IMR-90 (cell line): Measurements from ENCODE around the gene LLGL1. TPM values are rescaled to one million over a fixed set of nuclear protein-coding genes. Genes with fewer than 3 reads are reported as not detected.

ENCODE experiments used
- ATAC-seq: fragments of 200-7000 bp; cut with Tn5 transposase; 2 replicates; pipeline ENCODE4 v1.9.1; 2020; ENCODE audit warnings: low read depth, mild to moderate bottlenecking, moderate library complexity
- BruUV-seq: library from RNA; stranded (reverse); fragments of 400-500 nt; replicated peaks from 2 replicates; lab custom pipeline; 2021; lab: Mats Ljungman, UMichigan
- CTCF ChIA-PET: fragments of 300-600 bp; formaldehyde crosslinking; extraction: SDS; loops from one replicate; lab custom pipeline; 2021; ENCODE audit warnings: antibody characterized with exemption; lab: Yijun Ruan, JAX
- POLR2A ChIA-PET: fragments of 300-600 bp; sonication (Branson Sonifier 250); formaldehyde crosslinking; loops from one replicate; lab custom pipeline; 2022; ENCODE audit warnings: antibody characterized with exemption; ENCODE audit not compliant: unreplicated experiment; lab: Charles Lee
- DNase-seq: peaks from one replicate; pipeline ENCODE4 v3.0.0; 2013
- H2AFZ ChIP-seq: replicated peaks from 2 replicates; pipeline ENCODE3; 2013; ENCODE audit warnings: low read length, mild to moderate bottlenecking; ENCODE audit not compliant: poor library complexity
- H2AK5ac ChIP-seq: 2 replicates; pipeline ENCODE4 v1.6.1; 2013; ENCODE audit warnings: low read depth, low read length, inconsistent platforms
- H2AK9ac ChIP-seq: replicated peaks from 2 replicates; pipeline ENCODE3; 2013; ENCODE audit warnings: mild to moderate bottlenecking, low read depth, low read length, moderate library complexity; ENCODE audit not compliant: poor library complexity
- H2BK120ac ChIP-seq: 2 replicates; pipeline ENCODE4 v1.6.1; 2013; ENCODE audit warnings: low read depth, low read length, inconsistent platforms
- H2BK15ac ChIP-seq: 3 replicates; pipeline ENCODE4 v1.6.1; 2013; ENCODE audit warnings: low read depth, low read length, inconsistent platforms
- H2BK20ac ChIP-seq: 2 replicates; pipeline ENCODE4 v1.6.1; 2013; ENCODE audit warnings: low read depth, mild to moderate bottlenecking, inconsistent platforms, low read length, moderate library complexity
- H2BK5ac ChIP-seq: 2 replicates; pipeline ENCODE4 v1.6.1; 2013; ENCODE audit warnings: mild to moderate bottlenecking, low read depth, low read length, inconsistent platforms; ENCODE audit not compliant: poor library complexity, severe bottlenecking
- H3K14ac ChIP-seq: replicated peaks from 2 replicates; pipeline ENCODE4 v1.6.1; 2013; ENCODE audit warnings: low read depth, low read length, inconsistent platforms
- H3K18ac ChIP-seq: 2 replicates; pipeline ENCODE4 v1.6.1; 2013; ENCODE audit warnings: low read depth, low read length, control low read depth
- H3K23ac ChIP-seq: 2 replicates; pipeline ENCODE4 v1.6.1; 2013; ENCODE audit warnings: low read depth, low read length, inconsistent platforms
- H3K27ac ChIP-seq: 2 replicates; pipeline ENCODE4 v1.5.1; 2013; ENCODE audit warnings: mild to moderate bottlenecking, control low read depth, low read length; ENCODE audit not compliant: insufficient read depth
- H3K27me3 ChIP-seq: 2 replicates; pipeline ENCODE4 v1.6.1; 2013; ENCODE audit warnings: low read length; ENCODE audit not compliant: control insufficient read depth, insufficient read depth
- H3K36me3 ChIP-seq: 2 replicates; pipeline ENCODE4 v1.6.1; 2013; ENCODE audit warnings: low read length, mixed read lengths; ENCODE audit not compliant: control insufficient read depth, insufficient read depth
- H3K4ac ChIP-seq: 2 replicates; pipeline ENCODE4 v1.6.1; 2013; ENCODE audit warnings: low read depth, low read length, inconsistent platforms
- H3K4me1 ChIP-seq: 2 replicates; pipeline ENCODE4 v1.6.1; 2013; ENCODE audit warnings: low read length, mixed read lengths; ENCODE audit not compliant: control insufficient read depth, insufficient read depth
- H3K4me2 ChIP-seq: 2 replicates; pipeline ENCODE4 v1.6.1; 2013; ENCODE audit warnings: low read depth, mild to moderate bottlenecking, control low read depth, low read length, moderate library complexity
- H3K4me3 ChIP-seq: 2 replicates; pipeline ENCODE4 v1.5.1; 2013; ENCODE audit warnings: low read depth, mild to moderate bottlenecking, control low read depth, low read length, moderate library complexity; ENCODE audit not compliant: insufficient read depth
- H3K56ac ChIP-seq: 2 replicates; pipeline ENCODE4 v1.6.1; 2013; ENCODE audit warnings: low read length, inconsistent platforms; ENCODE audit not compliant: insufficient read depth; ENCODE audit errors: extremely low read depth
- H3K79me1 ChIP-seq, 2 experiments: 2 replicates each; pipeline ENCODE4 v1.6.1; 2013; ENCODE audit warnings: low read length in 2 of 2, inconsistent platforms in 1 of 2, low read depth in 1 of 2
- H3K9ac ChIP-seq: 2 replicates; pipeline ENCODE4 v1.6.1; 2013; ENCODE audit warnings: low read depth, low read length, control low read depth
- H3K9me1 ChIP-seq: 2 replicates; pipeline ENCODE4 v1.6.1; 2013; ENCODE audit warnings: low read length, inconsistent platforms; ENCODE audit not compliant: insufficient read depth
- H3K9me3 ChIP-seq: 2 replicates; pipeline ENCODE4 v1.6.1; 2013; ENCODE audit warnings: low read length; ENCODE audit not compliant: control insufficient read depth, insufficient read depth
- H4K20me1 ChIP-seq: 2 replicates; pipeline ENCODE4 v1.6.1; 2013; ENCODE audit warnings: low read length, inconsistent platforms; ENCODE audit not compliant: insufficient read depth
- H4K5ac ChIP-seq: 2 replicates; pipeline ENCODE4 v1.6.1; 2013; ENCODE audit warnings: mild to moderate bottlenecking, low read depth, low read length, control low read depth
- H4K8ac ChIP-seq, 2 experiments: 2 replicates each; pipeline ENCODE4 v1.6.1; 2013; ENCODE audit warnings: low read depth in 2 of 2, low read length in 2 of 2, control low read depth in 1 of 2, inconsistent platforms in 1 of 2
- H4K91ac ChIP-seq: 2 replicates; pipeline ENCODE4 v1.6.1; 2013; ENCODE audit warnings: low read depth, low read length, inconsistent platforms; ENCODE audit not compliant: insufficient read depth
- BHLHE40 ChIP-seq: fragments of 150-350 bp; IDR thresholded peaks from 2 replicates; pipeline ENCODE4 v1.6.1; 2016; ENCODE audit warnings: mild to moderate bottlenecking, low read depth, low read length
- CEBPB ChIP-seq: IDR thresholded peaks from 2 replicates; pipeline ENCODE4 v1.6.1; 2012; ENCODE audit warnings: low read depth, low read length, improper control_type of control experiment
- CHD1 ChIP-seq: IDR thresholded peaks from 2 replicates; pipeline ENCODE4 v1.6.1; 2012; ENCODE audit warnings: low read depth, low read length, improper control_type of control experiment
- CTCF ChIP-seq: conservative IDR thresholded peaks from 2 replicates; pipeline ENCODE4 v1.5.1; 2012; ENCODE audit warnings: mild to moderate bottlenecking, low read depth, low read length, improper control_type of control experiment
- ELK1 ChIP-seq: fragments of 150-350 bp; IDR thresholded peaks from 2 replicates; pipeline ENCODE4 v1.6.1; 2016; ENCODE audit warnings: low read depth, mild to moderate bottlenecking, low read length, moderate library complexity, borderline replicate concordance
- FOS ChIP-seq: fragments of 150-350 bp; IDR thresholded peaks from 2 replicates; pipeline ENCODE4 v1.6.1; 2016; ENCODE audit warnings: low read depth, low read length
- MAFK ChIP-seq: IDR thresholded peaks from 2 replicates; pipeline ENCODE4 v1.6.1; 2012; ENCODE audit warnings: low read depth, low read length, improper control_type of control experiment
- MXI1 ChIP-seq: IDR thresholded peaks from 2 replicates; pipeline ENCODE4 v1.6.1; 2012; ENCODE audit warnings: low read depth, mild to moderate bottlenecking, low read length, moderate library complexity, borderline replicate concordance
- NFE2L2 ChIP-seq: fragments of 150-350 bp; IDR thresholded peaks from 2 replicates; pipeline ENCODE4 v1.6.1; 2016; ENCODE audit warnings: low read depth, mild to moderate bottlenecking, low read length
- POLR2A ChIP-seq: IDR thresholded peaks from 2 replicates; pipeline ENCODE4 v1.6.1; 2012; ENCODE audit warnings: mild to moderate bottlenecking, low read depth, low read length
- RAD21 ChIP-seq: IDR thresholded peaks from 2 replicates; pipeline ENCODE4 v1.6.1; 2012; ENCODE audit warnings: low read length, improper control_type of control experiment
- RCOR1 ChIP-seq: IDR thresholded peaks from 2 replicates; pipeline ENCODE4 v1.6.1; 2012; ENCODE audit warnings: mild to moderate bottlenecking, low read length, improper control_type of control experiment; ENCODE audit not compliant: insufficient replicate concordance
- RFX5 ChIP-seq: IDR thresholded peaks from 2 replicates; pipeline ENCODE4 v1.8.0; 2012; ENCODE audit warnings: low read depth, mild to moderate bottlenecking, low read length, moderate library complexity
- SMC3 ChIP-seq: fragments of 150-350 bp; IDR thresholded peaks from 2 replicates; pipeline ENCODE4 v1.6.1; 2016; ENCODE audit warnings: low read depth, mild to moderate bottlenecking, antibody characterized with exemption, low read length, moderate library complexity
- WGBS, 2 experiments: methylation state at CpG; one replicate each; pipeline versions ENCODE4 v1.1.5 to v1.1.7; 2013; ENCODE audit warnings: missing lambda C conversion rate in 2 of 2; ENCODE audit not compliant: insufficient read length in 1 of 2; ENCODE audit errors: extremely low coverage in 2 of 2; 5-methylcytosine and 5-hydroxymethylcytosine counted together
- dilution Hi-C: fragments of 300-500 bp; cut with HindIII; formaldehyde crosslinking; loops from one replicate; pipeline ENCODE4 v1.14.3; 2018; ENCODE audit warnings: low sequenced_read_pairs; ENCODE audit not compliant: unreplicated experiment
- in situ Hi-C: fragments of 300-500 bp; cut with MboI; formaldehyde crosslinking; loops from 3 replicates; pipeline ENCODE4 v1.14.3; 2019; ENCODE audit warnings: low sequenced_read_pairs, inconsistent platforms, mixed read lengths
- intact Hi-C: fragments of 100-400 bp; cut with micrococcal nuclease; formaldehyde crosslinking; loops from 2 replicates; pipeline ENCODE4 v1.10.0; 2022
- polyA plus RNA-seq, 3 experiments: library from polyadenylated mRNA; depleted of rRNA; stranded (reverse); fragments of >200 nt; gene quantifications; 2 replicates each; pipeline ENCODE4 v1.2.3, GENCODE V29; 2012; ENCODE audit warnings: low replicate concordance in 1 of 3
- total RNA-seq: library from RNA; depleted of rRNA; stranded (reverse); fragments of >200 nt; gene quantifications from 2 replicates; pipeline ENCODE4 v1.2.3, GENCODE V29; 2012
- TF ChIP-seq, protein P1 (sequence below): fragments of 150-350 bp; IDR thresholded peaks from 2 replicates; pipeline ENCODE4 v1.6.1; 2017; ENCODE audit warnings: mild to moderate bottlenecking, antibody characterized with exemption, low read length, low read depth

LLGL1 gene
- total and polyA plus RNA-seq, 2 of the 4 experiments (the other 2 are of a cell fraction): 40.1 to 52.9 TPM

- Histone ChIP-seq H4K8ac (no peak overlapping the region), H3K4me2 (no peak overlapping the region), H4K20me1 (peaks cover 3% of the 10 kb centered on the region; the same call in 1 of the 2 replicates), H4K91ac (no peak overlapping the region), H2BK5ac (no peak overlapping the region), H2BK20ac (no peak overlapping the region), H3K9me1 (peaks cover 22% of the 10 kb centered on the region), H3K18ac (no peak overlapping the region), H2AK5ac (no peak overlapping the region), H2AFZ (no peak overlapping the region), H2BK120ac (no peak overlapping the region), H4K5ac (no peak overlapping the region), H3K4ac (no peak overlapping the region), H3K23ac (no peak overlapping the region), H3K27ac (no peak overlapping the region), H3K27me3 (no peaks in the 10 kb centered on the region), H2AK9ac (peak overlapping the region; percentile 59), H3K36me3 (peaks cover 20% of the 10 kb centered on the region), H3K9ac (no peak overlapping the region), H3K9me3 (no peaks in the 10 kb centered on the region), H3K14ac (no peak overlapping the region), H3K4me1 (peaks cover 13% of the 10 kb centered on the region), H3K4me3 (no peak overlapping the region), H2BK15ac (no peak overlapping the region), H3K56ac (no peak overlapping the region), H3K79me1 (peaks cover 0 to 30% of the 10 kb centered on the region in 2 experiments; a peak in 3 of 4 replicates)
- in situ Hi-C loops (no loop called here), intact Hi-C loops (no loop called here), dilution Hi-C loops (no loop called here)
- no TSS peak for BruUV-seq
- 88% methylated on average over 6 of the region's 14 CpGs; no CpG with 5 or more reads in 1 of the 2 experiments for WGBS, 2 experiments
- no peak for DNase-seq
- ATAC-seq: no peak
- ChIA-PET CTCF (no interaction called here), POLR2A (no interaction called here)
- TF ChIP-seq FOS (no peak), MAFK (no peak), SMC3 (no peak), RAD21 (no peak), NFE2L2 (no peak), BHLHE40 (no peak), MXI1 (no peak), CEBPB (no peak), ELK1 (no peak), CTCF (no peak), POLR2A (no peak), CHD1 (no peak), RCOR1 (no peak), RFX5 (no peak)
- TF ChIP-seq, protein P1, sequence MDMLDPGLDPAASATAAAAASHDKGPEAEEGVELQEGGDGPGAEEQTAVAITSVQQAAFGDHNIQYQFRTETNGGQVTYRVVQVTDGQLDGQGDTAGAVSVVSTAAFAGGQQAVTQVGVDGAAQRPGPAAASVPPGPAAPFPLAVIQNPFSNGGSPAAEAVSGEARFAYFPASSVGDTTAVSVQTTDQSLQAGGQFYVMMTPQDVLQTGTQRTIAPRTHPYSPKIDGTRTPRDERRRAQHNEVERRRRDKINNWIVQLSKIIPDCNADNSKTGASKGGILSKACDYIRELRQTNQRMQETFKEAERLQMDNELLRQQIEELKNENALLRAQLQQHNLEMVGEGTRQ: no peak
These were observed 44.9 kb downstream of the LLGL1 start for GRCh38 chr17:18270046-18270931.
